Osteocyte (in vitro differentiated cells): Measurements from ENCODE around the gene ARID3C. TPM values are rescaled to one million over a fixed set of nuclear protein-coding genes. Genes with fewer than 3 reads are reported as not detected.
A peak's percentile ranks its signal among the peaks of the same experiment; 100 is the strongest.

Source experiments
- DNase-seq: peaks from one replicate; pipeline ENCODE4 v3.0.0; 2021; ENCODE audit warnings: mixed read lengths; ENCODE audit not compliant: unreplicated experiment; ENCODE audit errors: extremely low spot score
- H3K27ac Mint-ChIP-seq: one replicate; pipeline ENCODE4 v1.8.0; 2021; ENCODE audit warnings: mild to moderate bottlenecking, mixed read lengths; ENCODE audit not compliant: unreplicated experiment
- H3K27me3 Mint-ChIP-seq: one replicate; pipeline ENCODE4 v1.8.0; 2021; ENCODE audit warnings: mixed read lengths; ENCODE audit not compliant: unreplicated experiment
- H3K36me3 Mint-ChIP-seq: one replicate; pipeline ENCODE4 v1.8.0; 2021; ENCODE audit warnings: mixed read lengths; ENCODE audit not compliant: unreplicated experiment
- H3K4me1 Mint-ChIP-seq: one replicate; pipeline ENCODE4 v1.8.0; 2021; ENCODE audit warnings: mixed read lengths; ENCODE audit not compliant: unreplicated experiment
- H3K4me3 Mint-ChIP-seq: one replicate; pipeline ENCODE4 v1.8.0; 2021; ENCODE audit warnings: mild to moderate bottlenecking, moderate library complexity, mixed read lengths; ENCODE audit not compliant: unreplicated experiment
- H3K9me3 Mint-ChIP-seq: one replicate; pipeline ENCODE4 v1.8.0; 2021; ENCODE audit warnings: mixed read lengths; ENCODE audit not compliant: unreplicated experiment
- total RNA-seq: library from RNA; stranded (reverse); gene quantifications from 2 replicates; pipeline ENCODE4 v1.2.1, GENCODE V29; 2021
- TF ChIP-seq, protein P1 (sequence below): fragments of 200-600 bp; sonication (generic); IDR thresholded peaks from 2 replicates; pipeline ENCODE4 v1.5.0; 2021; ENCODE audit warnings: antibody characterized with exemption, mild to moderate bottlenecking, moderate library complexity

The ARID3C gene
- total RNA-seq, 1 donor from 2014 or later: not detected

DNA sequence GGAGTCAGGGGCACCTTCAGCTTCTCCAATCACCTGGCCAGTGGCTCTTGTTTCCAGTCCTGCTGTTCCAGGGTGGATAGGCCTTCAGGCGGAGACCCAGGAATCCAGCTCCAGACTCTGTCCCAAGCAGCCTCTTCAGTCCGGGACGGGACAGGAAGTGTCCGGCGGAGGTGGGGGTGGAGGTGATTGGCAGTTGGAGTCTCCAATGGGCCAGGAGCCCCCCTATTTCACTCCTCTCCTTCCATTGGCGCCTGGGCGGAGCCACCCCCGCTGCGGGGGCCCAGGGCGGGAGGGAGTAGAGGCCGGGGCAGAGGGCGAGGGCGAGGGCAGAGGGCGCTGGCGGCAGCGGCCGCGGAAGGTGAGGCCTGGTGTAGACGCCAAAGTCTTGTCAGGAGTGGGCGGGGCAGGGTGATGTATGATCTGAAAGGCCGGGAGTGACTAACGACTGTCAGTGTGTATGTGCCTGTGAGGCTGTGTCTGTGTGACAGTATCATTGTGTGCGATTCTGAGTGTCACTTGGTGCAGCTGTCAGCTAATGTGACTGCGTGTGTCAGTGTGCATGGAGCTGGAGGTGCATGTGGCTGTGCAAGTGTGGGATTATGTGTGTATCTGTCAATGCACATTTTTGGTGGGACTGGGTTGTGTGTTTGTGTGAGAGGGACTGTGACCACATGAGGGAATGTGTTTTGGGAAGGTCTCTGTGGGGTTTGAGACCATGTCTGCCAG is 23.2 kb upstream of the ARID3C start, which contains the start of gene IL11RA:
IL11RA (plus strand) TSS at position 310 of the 726 bp plus-strand sequence. CDS start 3,033 bp downstream, outside the sequence.
- Mint-ChIP-seq H3K36me3 (peaks cover 12% of the 10 kb centered on the region), H3K9me3 (no peaks in the 10 kb centered on the region), H3K27ac (peak within 1 kb of the TSS; percentile 78), H3K4me1 (peaks cover 58% of the 10 kb centered on the region), H3K4me3 (peak within 1 kb of the TSS; percentile 77), H3K27me3 (no peaks in the 10 kb centered on the region)
- TF ChIP-seq, protein P1, sequence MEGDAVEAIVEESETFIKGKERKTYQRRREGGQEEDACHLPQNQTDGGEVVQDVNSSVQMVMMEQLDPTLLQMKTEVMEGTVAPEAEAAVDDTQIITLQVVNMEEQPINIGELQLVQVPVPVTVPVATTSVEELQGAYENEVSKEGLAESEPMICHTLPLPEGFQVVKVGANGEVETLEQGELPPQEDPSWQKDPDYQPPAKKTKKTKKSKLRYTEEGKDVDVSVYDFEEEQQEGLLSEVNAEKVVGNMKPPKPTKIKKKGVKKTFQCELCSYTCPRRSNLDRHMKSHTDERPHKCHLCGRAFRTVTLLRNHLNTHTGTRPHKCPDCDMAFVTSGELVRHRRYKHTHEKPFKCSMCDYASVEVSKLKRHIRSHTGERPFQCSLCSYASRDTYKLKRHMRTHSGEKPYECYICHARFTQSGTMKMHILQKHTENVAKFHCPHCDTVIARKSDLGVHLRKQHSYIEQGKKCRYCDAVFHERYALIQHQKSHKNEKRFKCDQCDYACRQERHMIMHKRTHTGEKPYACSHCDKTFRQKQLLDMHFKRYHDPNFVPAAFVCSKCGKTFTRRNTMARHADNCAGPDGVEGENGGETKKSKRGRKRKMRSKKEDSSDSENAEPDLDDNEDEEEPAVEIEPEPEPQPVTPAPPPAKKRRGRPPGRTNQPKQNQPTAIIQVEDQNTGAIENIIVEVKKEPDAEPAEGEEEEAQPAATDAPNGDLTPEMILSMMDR: no peak
- peak; percentile 87 for DNase-seq

DNA sequence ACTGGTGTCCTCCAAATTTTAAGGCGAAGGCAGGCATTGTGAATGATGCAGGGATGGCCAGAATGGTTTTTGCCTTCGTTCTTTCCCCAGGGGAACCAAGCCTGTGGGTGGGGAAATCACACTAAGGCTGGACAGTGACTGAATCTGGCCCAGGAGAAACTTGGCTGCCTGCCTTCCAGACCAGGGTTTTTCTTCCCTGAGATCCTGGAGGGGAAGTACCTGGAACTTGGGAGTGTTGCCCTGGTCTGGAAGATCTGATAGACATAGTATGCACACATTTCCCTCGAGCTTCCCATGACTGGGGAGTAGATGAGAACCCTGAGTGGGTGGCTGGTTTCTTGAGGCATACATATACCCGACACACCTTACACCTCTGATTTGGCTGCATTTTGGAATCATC is 22.5 kb upstream of the ARID3C start:
- H3K4me1 Mint-ChIP-seq: peaks cover 61% of the 10 kb centered on the region
- H3K36me3 Mint-ChIP-seq: peaks cover 12% of the 10 kb centered on the region
- TF ChIP-seq, protein P1: no peak
- H3K27ac Mint-ChIP-seq: peak overlapping the region; percentile 78
- H3K9me3 Mint-ChIP-seq: no peaks in the 10 kb centered on the region
- peak overlapping the region; percentile 77 for H3K4me3 Mint-ChIP-seq
- no peaks in the 10 kb centered on the region for H3K27me3 Mint-ChIP-seq
- DNase-seq: no peak

- H3K27ac Mint-ChIP-seq: peak overlapping the region; percentile 78
Observed at GRCh38 chr9:34650816-34651215, 21.9 kb upstream of the ARID3C start.

GRCh38 chr9:34648673-34649072 is 19.8 kb upstream of the ARID3C start:
- Mint-ChIP-seq H3K4me1 (peaks cover 48% of the 10 kb centered on the region), H3K36me3 (peaks cover 12% of the 10 kb centered on the region), H3K9me3 (no peaks in the 10 kb centered on the region), H3K27me3 (no peaks in the 10 kb centered on the region), H3K27ac (peak overlapping the region; percentile 47), H3K4me3 (no peak overlapping the region)
- DNase-seq: no peak
- TF ChIP-seq, protein P1: no peak

More at GRCh38 chr9:34650816-34651215, 21.9 kb upstream of the ARID3C start:
- TF ChIP-seq, protein P1: no peak
- H3K4me3 Mint-ChIP-seq: peak overlapping the region; percentile 29
- no peak for DNase-seq
- peaks cover 64% of the 10 kb centered on the region for H3K4me1 Mint-ChIP-seq
- no peaks in the 10 kb centered on the region for H3K9me3 Mint-ChIP-seq
- peaks cover 12% of the 10 kb centered on the region for H3K36me3 Mint-ChIP-seq
- H3K27me3 Mint-ChIP-seq: no peaks in the 10 kb centered on the region

- Mint-ChIP-seq H3K36me3 (peaks cover 12% of the 10 kb centered on the region), H3K9me3 (no peaks in the 10 kb centered on the region), H3K4me3 (peak overlapping the region; percentile 88), H3K27ac (peak overlapping the region; percentile 82), H3K4me1 (peaks cover 39% of the 10 kb centered on the region), H3K27me3 (no peaks in the 10 kb centered on the region)
- no peak for DNase-seq
- TF ChIP-seq, protein P1: no peak
Observed at GRCh38 chr9:34647651-34648050, 18.8 kb upstream of the ARID3C start.
